ENCODE results near the gene CDHR4.
"Not testable (repeated sequence)": the region's sequence is repeated elsewhere in the genome, so short reads cannot be mapped to it uniquely, and the experiment has no call there.

Gene CDHR4

DNA sequence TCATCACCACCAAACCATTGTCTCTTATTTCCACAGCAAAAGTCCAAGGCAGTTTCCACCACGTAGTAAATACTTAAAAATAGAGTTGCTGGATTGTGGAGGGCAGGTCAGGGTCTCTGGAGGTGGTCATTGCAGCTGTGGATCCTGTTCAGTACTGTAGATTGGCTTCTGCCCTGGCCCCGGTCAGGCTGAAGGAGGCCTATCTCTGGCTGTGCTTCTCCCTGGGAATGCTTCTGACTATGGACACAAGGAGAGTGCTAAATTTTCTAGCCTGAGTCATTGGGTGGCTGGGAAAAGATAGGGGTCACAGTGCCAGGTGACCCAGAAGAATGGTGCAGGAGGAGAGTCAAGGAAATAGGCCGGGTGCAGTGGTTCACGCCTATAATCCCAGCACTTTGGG lies 49.6 kb downstream of the CDHR4 start:
- no peaks in the 10 kb centered on the region for H3K9me3 ChIP-seq (ENCODE audit: severe bottlenecking)

DNA sequence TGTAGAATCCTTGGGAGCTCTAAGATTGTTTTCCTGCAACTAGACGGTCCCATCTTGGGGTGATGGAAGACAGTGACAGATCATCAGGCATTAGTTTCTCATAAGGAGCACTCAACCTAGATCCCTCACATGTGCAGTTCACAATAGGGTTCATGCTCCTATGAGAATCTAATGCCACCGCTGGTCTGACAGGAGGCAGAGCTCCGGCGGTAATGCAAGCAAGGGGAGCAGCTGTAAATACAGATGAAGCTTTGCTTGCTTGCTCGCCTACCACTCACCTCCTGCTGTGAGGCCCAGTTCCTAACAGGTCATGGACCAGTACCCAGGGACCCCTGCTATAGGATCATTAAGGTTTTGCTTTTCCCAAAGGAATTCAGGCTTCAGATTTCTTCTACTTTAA lies 50.8 kb downstream of the CDHR4 start:
- DNase-seq (ENCODE audit: low spot score); ATAC-seq (ENCODE audit: low read depth): not testable (repeated sequence)
- H3K36me3 ChIP-seq (ENCODE audit: low read depth): peaks cover 32% of the 10 kb centered on the region

More for the DNA sequence above, 49.6 kb downstream of the CDHR4 start:
- DNase-seq (ENCODE audit: low spot score) (no peak), ATAC-seq (ENCODE audit: low read depth) (no peak)
- Histone ChIP-seq H3K27me3 (ENCODE audit: insufficient read depth, poor library complexity, severe bottlenecking) (no peaks in the 10 kb centered on the region), H3K4me1 (ENCODE audit: insufficient read depth, poor library complexity, severe bottlenecking) (no peaks in the 10 kb centered on the region), H3K36me3 (ENCODE audit: low read depth) (peaks cover 28% of the 10 kb centered on the region), H3K27ac (ENCODE audit: poor library complexity, severe bottlenecking) (no peak overlapping the region), H3K4me3 (ENCODE audit: severe bottlenecking) (no peak overlapping the region)
- TF ChIP-seq, protein P1, sequence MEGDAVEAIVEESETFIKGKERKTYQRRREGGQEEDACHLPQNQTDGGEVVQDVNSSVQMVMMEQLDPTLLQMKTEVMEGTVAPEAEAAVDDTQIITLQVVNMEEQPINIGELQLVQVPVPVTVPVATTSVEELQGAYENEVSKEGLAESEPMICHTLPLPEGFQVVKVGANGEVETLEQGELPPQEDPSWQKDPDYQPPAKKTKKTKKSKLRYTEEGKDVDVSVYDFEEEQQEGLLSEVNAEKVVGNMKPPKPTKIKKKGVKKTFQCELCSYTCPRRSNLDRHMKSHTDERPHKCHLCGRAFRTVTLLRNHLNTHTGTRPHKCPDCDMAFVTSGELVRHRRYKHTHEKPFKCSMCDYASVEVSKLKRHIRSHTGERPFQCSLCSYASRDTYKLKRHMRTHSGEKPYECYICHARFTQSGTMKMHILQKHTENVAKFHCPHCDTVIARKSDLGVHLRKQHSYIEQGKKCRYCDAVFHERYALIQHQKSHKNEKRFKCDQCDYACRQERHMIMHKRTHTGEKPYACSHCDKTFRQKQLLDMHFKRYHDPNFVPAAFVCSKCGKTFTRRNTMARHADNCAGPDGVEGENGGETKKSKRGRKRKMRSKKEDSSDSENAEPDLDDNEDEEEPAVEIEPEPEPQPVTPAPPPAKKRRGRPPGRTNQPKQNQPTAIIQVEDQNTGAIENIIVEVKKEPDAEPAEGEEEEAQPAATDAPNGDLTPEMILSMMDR (IDR thresholded peaks at IDR 0.05; ENCODE audit: poor library complexity, severe bottlenecking): no peak

DNA sequence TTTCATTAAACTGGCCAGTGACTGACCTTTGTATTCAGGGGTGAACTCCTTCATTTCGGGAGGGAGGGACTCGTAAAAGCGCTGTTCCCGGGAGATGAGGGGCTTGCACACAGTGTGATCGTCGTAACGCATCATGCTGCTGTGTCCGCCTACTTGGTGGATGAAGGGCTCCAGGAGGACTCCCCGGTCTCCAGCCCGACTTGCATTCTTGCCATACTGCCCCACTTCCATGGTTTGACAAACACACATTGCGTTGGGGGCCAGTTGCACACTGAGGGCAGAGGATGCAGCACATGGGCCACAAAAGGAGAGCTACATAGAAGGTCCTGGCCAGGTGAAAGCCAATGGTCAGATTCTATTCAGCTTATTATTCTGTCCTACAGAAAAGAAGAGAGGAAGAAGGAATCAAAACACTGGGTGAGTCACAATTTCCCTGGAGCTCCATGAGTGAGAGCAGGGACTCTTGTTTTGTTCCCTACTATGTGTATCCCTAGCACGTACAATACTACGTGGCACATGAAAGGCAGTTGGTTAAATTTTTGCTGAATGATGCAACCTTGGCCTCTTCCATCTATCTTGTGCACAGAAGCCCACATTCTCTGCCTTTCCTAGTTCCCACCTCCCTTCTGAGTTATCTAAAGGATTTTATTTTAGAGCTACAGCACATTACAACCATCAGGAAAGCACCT lies 51.7 kb downstream of the CDHR4 start:
- H3K27ac ChIP-seq (ENCODE audit: poor library complexity, severe bottlenecking): no peak overlapping the region
- peak; percentile 46; the same call in 2 of the 3 replicates for ATAC-seq (ENCODE audit: low read depth)
- no peaks in the 10 kb centered on the region for H3K9me3 ChIP-seq (ENCODE audit: severe bottlenecking)
- no peak for DNase-seq (ENCODE audit: low spot score)
- no peaks in the 10 kb centered on the region for H3K27me3 ChIP-seq (ENCODE audit: insufficient read depth, poor library complexity, severe bottlenecking)
- no peaks in the 10 kb centered on the region for H3K4me1 ChIP-seq (ENCODE audit: insufficient read depth, poor library complexity, severe bottlenecking)
- no peak overlapping the region for H3K4me3 ChIP-seq (ENCODE audit: severe bottlenecking)
- H3K36me3 ChIP-seq (ENCODE audit: low read depth): peaks cover 25% of the 10 kb centered on the region
- TF ChIP-seq, protein P1 (IDR thresholded peaks at IDR 0.05; ENCODE audit: poor library complexity, severe bottlenecking): no peak

More for the DNA sequence above, 50.8 kb downstream of the CDHR4 start:
- not testable (repeated sequence) for H3K4me1 ChIP-seq (ENCODE audit: insufficient read depth, poor library complexity, severe bottlenecking); H3K9me3 ChIP-seq (ENCODE audit: severe bottlenecking); H3K4me3 ChIP-seq (ENCODE audit: severe bottlenecking); H3K27me3 ChIP-seq (ENCODE audit: insufficient read depth, poor library complexity, severe bottlenecking); H3K27ac ChIP-seq (ENCODE audit: poor library complexity, severe bottlenecking)

GRCh38 chr3:49745986-49746385 lies 53.7 kb downstream of the CDHR4 start:
- DNase-seq (ENCODE audit: low spot score): no peak
- Histone ChIP-seq H3K27ac (ENCODE audit: poor library complexity, severe bottlenecking) (no peak overlapping the region), H3K4me3 (ENCODE audit: severe bottlenecking) (no peak overlapping the region), H3K36me3 (ENCODE audit: low read depth) (peaks cover 27% of the 10 kb centered on the region), H3K27me3 (ENCODE audit: insufficient read depth, poor library complexity, severe bottlenecking) (no peaks in the 10 kb centered on the region), H3K4me1 (ENCODE audit: insufficient read depth, poor library complexity, severe bottlenecking) (no peaks in the 10 kb centered on the region), H3K9me3 (ENCODE audit: severe bottlenecking) (no peaks in the 10 kb centered on the region)
- TF ChIP-seq, protein P1 (IDR thresholded peaks at IDR 0.05; ENCODE audit: poor library complexity, severe bottlenecking): no peak
- peak; percentile 87 for ATAC-seq (ENCODE audit: low read depth)
